Chondrocyte (in vitro differentiated cells): ENCODE results near the gene TMEM25. TPM values are rescaled to one million over a fixed set of nuclear protein-coding genes. Genes with fewer than 3 reads are reported as not detected.

Experiments
- DNase-seq: peaks from one replicate; pipeline ENCODE4 v3.0.0; 2021; ENCODE audit warnings: mixed read lengths, low spot score
- H3K27ac Mint-ChIP-seq: one replicate; pipeline ENCODE4 v1.8.0; 2021; ENCODE audit warnings: mild to moderate bottlenecking, moderate library complexity, mixed read lengths; ENCODE audit not compliant: unreplicated experiment
- H3K27me3 Mint-ChIP-seq: 2 replicates; pipeline ENCODE4 v1.8.0; 2021; ENCODE audit warnings: low read depth, mixed read lengths
- H3K36me3 Mint-ChIP-seq: 2 replicates; pipeline ENCODE4 v1.8.0; 2021; ENCODE audit warnings: low read depth, mixed read lengths
- H3K4me1 Mint-ChIP-seq: 2 replicates; pipeline ENCODE4 v1.8.0; 2021; ENCODE audit warnings: low read depth, mild to moderate bottlenecking, mixed read lengths
- H3K4me3 Mint-ChIP-seq: one replicate; pipeline ENCODE4 v1.8.0; 2021; ENCODE audit warnings: mild to moderate bottlenecking, moderate library complexity, mixed read lengths; ENCODE audit not compliant: unreplicated experiment
- H3K9me3 Mint-ChIP-seq: 2 replicates; pipeline ENCODE4 v1.8.0; 2021; ENCODE audit warnings: low read depth, mixed read lengths
- CTCF ChIP-seq: fragments of 200-600 bp; sonication (generic); IDR thresholded peaks from 2 replicates; pipeline ENCODE4 v1.5.0; 2021; ENCODE audit warnings: antibody characterized with exemption, mild to moderate bottlenecking, moderate library complexity
- total RNA-seq: library from RNA; stranded (reverse); gene quantifications from 3 replicates; pipeline ENCODE4 v1.2.1, GENCODE V29; 2021

TMEM25 gene
- total RNA-seq, 1 donor from 2014 or later: 26.3 TPM

GRCh38 chr11:118491041-118491440, 40.0 kb upstream of the TMEM25 start:
- no peaks in the 10 kb centered on the region for H3K9me3 Mint-ChIP-seq
- no peak overlapping the region for H3K27ac Mint-ChIP-seq
- DNase-seq: no peak
- H3K4me1 Mint-ChIP-seq: no peaks in the 10 kb centered on the region
- peaks cover 25% of the 10 kb centered on the region for H3K36me3 Mint-ChIP-seq
- no peak for TF ChIP-seq CTCF
- H3K27me3 Mint-ChIP-seq: no peaks in the 10 kb centered on the region
- no peak overlapping the region for H3K4me3 Mint-ChIP-seq

GRCh38 chr11:118497831-118498230, 33.2 kb upstream of the TMEM25 start:
- H3K9me3 Mint-ChIP-seq: no peaks in the 10 kb centered on the region
- no peaks in the 10 kb centered on the region for H3K27me3 Mint-ChIP-seq
- no peak for TF ChIP-seq CTCF
- peaks cover 49% of the 10 kb centered on the region for H3K36me3 Mint-ChIP-seq
- no peak for DNase-seq
- no peak overlapping the region for H3K27ac Mint-ChIP-seq
- peaks cover 3% of the 10 kb centered on the region for H3K4me1 Mint-ChIP-seq
- H3K4me3 Mint-ChIP-seq: no peak overlapping the region

GRCh38 chr11:118503216-118503615, 27.8 kb upstream of the TMEM25 start:
- TF ChIP-seq CTCF: no peak
- Mint-ChIP-seq H3K27me3 (no peaks in the 10 kb centered on the region), H3K36me3 (peaks cover 65% of the 10 kb centered on the region), H3K27ac (no peak overlapping the region), H3K4me3 (no peak overlapping the region), H3K4me1 (no peaks in the 10 kb centered on the region), H3K9me3 (no peaks in the 10 kb centered on the region)
- no peak for DNase-seq

- H3K27me3 Mint-ChIP-seq: no peaks in the 10 kb centered on the region
- peaks cover 37% of the 10 kb centered on the region for H3K36me3 Mint-ChIP-seq
- H3K9me3 Mint-ChIP-seq: no peaks in the 10 kb centered on the region
- H3K4me3 Mint-ChIP-seq: no peak overlapping the region
- TF ChIP-seq CTCF: no peak
- H3K27ac Mint-ChIP-seq: no peak overlapping the region
- H3K4me1 Mint-ChIP-seq: no peaks in the 10 kb centered on the region
- no peak for DNase-seq
Observed at GRCh38 chr11:118511601-118512000, 19.4 kb upstream of the TMEM25 start.

- DNase-seq: no peak
- H3K4me3 Mint-ChIP-seq: no peak overlapping the region
- no peaks in the 10 kb centered on the region for H3K27me3 Mint-ChIP-seq
- H3K36me3 Mint-ChIP-seq: peaks cover 37% of the 10 kb centered on the region
- no peaks in the 10 kb centered on the region for H3K9me3 Mint-ChIP-seq
- no peak overlapping the region for H3K27ac Mint-ChIP-seq
- no peaks in the 10 kb centered on the region for H3K4me1 Mint-ChIP-seq
- TF ChIP-seq CTCF: no peak
Observed at GRCh38 chr11:118514103-118514502, 16.9 kb upstream of the TMEM25 start.
